ENCODE measurements around the gene GABRB1. TPM values are rescaled to one million over a fixed set of nuclear protein-coding genes. Genes with fewer than 3 reads are reported as not detected.

Gene GABRB1
- total RNA-seq, 3 donors from 2014 or later, result 2.5 TPM; not detected in 2

- no peaks in the 10 kb centered on the region for H3K4me1 ChIP-seq
- H3K27ac ChIP-seq, result no peak overlapping the region
- H3K9me3 ChIP-seq, result no peaks in the 10 kb centered on the region
- H3K27me3 ChIP-seq, result no peaks in the 10 kb centered on the region
- H3K36me3 ChIP-seq, result no peaks in the 10 kb centered on the region
- no peak overlapping the region for H3K4me3 ChIP-seq
- DNase-seq (ENCODE audit: low spot score in 2 of 2), result no peak
- TF ChIP-seq POLR2AphosphoS5 (IDR thresholded peaks at IDR 0.05) (no peak), POLR2A (IDR thresholded peaks at IDR 0.05) (no peak)
- TF ChIP-seq, protein P1, sequence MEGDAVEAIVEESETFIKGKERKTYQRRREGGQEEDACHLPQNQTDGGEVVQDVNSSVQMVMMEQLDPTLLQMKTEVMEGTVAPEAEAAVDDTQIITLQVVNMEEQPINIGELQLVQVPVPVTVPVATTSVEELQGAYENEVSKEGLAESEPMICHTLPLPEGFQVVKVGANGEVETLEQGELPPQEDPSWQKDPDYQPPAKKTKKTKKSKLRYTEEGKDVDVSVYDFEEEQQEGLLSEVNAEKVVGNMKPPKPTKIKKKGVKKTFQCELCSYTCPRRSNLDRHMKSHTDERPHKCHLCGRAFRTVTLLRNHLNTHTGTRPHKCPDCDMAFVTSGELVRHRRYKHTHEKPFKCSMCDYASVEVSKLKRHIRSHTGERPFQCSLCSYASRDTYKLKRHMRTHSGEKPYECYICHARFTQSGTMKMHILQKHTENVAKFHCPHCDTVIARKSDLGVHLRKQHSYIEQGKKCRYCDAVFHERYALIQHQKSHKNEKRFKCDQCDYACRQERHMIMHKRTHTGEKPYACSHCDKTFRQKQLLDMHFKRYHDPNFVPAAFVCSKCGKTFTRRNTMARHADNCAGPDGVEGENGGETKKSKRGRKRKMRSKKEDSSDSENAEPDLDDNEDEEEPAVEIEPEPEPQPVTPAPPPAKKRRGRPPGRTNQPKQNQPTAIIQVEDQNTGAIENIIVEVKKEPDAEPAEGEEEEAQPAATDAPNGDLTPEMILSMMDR (IDR thresholded peaks at IDR 0.05), result no peak
- intact Hi-C loops (cut with DNase I; ENCODE audit: low total_unique reads), result no loop called here
Observed at GRCh38 chr4:47337893-47338292, 306.5 kb downstream of the GABRB1 start.

DNA sequence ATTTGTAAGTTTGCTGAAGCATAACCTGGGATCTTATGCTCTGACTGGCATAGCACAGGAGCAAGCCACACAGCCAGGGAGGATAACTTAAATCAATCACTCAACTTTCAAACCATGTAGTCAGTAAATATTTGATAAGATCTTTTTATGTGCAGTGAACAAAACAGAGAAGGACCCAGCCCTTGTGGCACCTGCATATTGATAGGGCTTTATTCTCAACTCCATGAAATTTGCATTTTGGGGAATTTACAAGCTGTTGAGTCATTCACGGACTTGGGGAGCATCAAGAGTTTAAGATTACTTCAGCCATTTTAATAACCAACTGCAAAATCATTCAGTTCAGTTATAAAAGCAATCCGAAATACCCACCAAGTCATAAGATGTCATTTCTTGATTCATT, 309.5 kb downstream of the GABRB1 start:
- H3K9me3 ChIP-seq, result no peaks in the 10 kb centered on the region
- TF ChIP-seq POLR2AphosphoS5 (IDR thresholded peaks at IDR 0.05), result no peak
- TF ChIP-seq POLR2A (IDR thresholded peaks at IDR 0.05), result no peak
- TF ChIP-seq, protein P1 (IDR thresholded peaks at IDR 0.05), result no peak
- H3K27ac ChIP-seq, result no peak overlapping the region
- H3K36me3 ChIP-seq, result no peaks in the 10 kb centered on the region
- no peak overlapping the region for H3K4me3 ChIP-seq
- no peak for DNase-seq (ENCODE audit: low spot score in 2 of 2)
- H3K27me3 ChIP-seq, result no peaks in the 10 kb centered on the region
- intact Hi-C loops (cut with DNase I; ENCODE audit: low total_unique reads), result loop anchor here (10.0 kb wide), 1 partner anchor 714 kb away; no protein-coding TSS in a partner anchor
- H3K4me1 ChIP-seq, result no peaks in the 10 kb centered on the region

DNA sequence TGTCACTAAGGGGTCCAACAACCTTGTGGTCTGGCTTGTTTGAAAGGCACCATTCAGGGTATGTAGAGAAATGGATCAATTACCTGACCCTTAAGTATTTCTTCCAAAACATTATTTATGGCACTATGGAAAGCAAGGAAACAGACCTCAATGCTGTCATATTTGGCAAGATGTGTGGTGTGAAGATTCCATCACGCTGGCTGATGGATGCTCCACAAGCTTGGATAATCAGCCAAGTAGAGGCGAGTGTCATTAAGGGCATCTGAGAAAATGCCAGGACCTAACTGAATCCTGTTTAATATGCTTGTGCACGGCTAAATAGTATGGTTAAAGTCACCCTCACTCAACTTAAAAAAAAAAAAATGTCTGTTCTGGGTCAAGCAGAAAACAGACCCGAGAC, 311.4 kb downstream of the GABRB1 start:
- intact Hi-C loops (cut with DNase I; ENCODE audit: low total_unique reads), result loop anchor here (10.0 kb wide), 1 partner anchor 712 kb away; no protein-coding TSS in a partner anchor
- TF ChIP-seq POLR2A (IDR thresholded peaks at IDR 0.05) (no peak), POLR2AphosphoS5 (IDR thresholded peaks at IDR 0.05) (no peak)
- TF ChIP-seq, protein P1 (IDR thresholded peaks at IDR 0.05), result no peak

GRCh38 chr4:47349326-47349725, 318.0 kb downstream of the GABRB1 start:
- H3K27ac ChIP-seq, result no peak overlapping the region
- H3K9me3 ChIP-seq, result no peaks in the 10 kb centered on the region
- intact Hi-C loops (cut with DNase I; ENCODE audit: low total_unique reads), result loop anchor here (10.0 kb wide), 1 partner anchor 705 kb away; no protein-coding TSS in a partner anchor
- H3K4me1 ChIP-seq, result no peaks in the 10 kb centered on the region
- H3K27me3 ChIP-seq, result no peaks in the 10 kb centered on the region
- TF ChIP-seq, protein P1 (IDR thresholded peaks at IDR 0.05), result no peak
- TF ChIP-seq POLR2AphosphoS5 (IDR thresholded peaks at IDR 0.05) (no peak), POLR2A (IDR thresholded peaks at IDR 0.05) (no peak)
- no peak for DNase-seq (ENCODE audit: low spot score in 2 of 2)
- no peak overlapping the region for H3K4me3 ChIP-seq
- no peaks in the 10 kb centered on the region for H3K36me3 ChIP-seq

More for the DNA sequence above, 311.4 kb downstream of the GABRB1 start:
- no peak overlapping the region for H3K27ac ChIP-seq
- DNase-seq (ENCODE audit: low spot score in 2 of 2), result no peak
- no peaks in the 10 kb centered on the region for H3K27me3 ChIP-seq
- H3K36me3 ChIP-seq, result no peaks in the 10 kb centered on the region
- no peaks in the 10 kb centered on the region for H3K9me3 ChIP-seq
- no peak overlapping the region for H3K4me3 ChIP-seq
- H3K4me1 ChIP-seq, result no peaks in the 10 kb centered on the region

- Histone ChIP-seq H3K36me3 (no peaks in the 10 kb centered on the region), H3K4me3 (no peak overlapping the region), H3K27me3 (no peaks in the 10 kb centered on the region), H3K4me1 (no peaks in the 10 kb centered on the region), H3K27ac (no peak overlapping the region), H3K9me3 (no peaks in the 10 kb centered on the region)
- TF ChIP-seq POLR2AphosphoS5 (IDR thresholded peaks at IDR 0.05), result no peak
- no peak for TF ChIP-seq POLR2A (IDR thresholded peaks at IDR 0.05)
- TF ChIP-seq, protein P1 (IDR thresholded peaks at IDR 0.05), result no peak
- no peak for DNase-seq (ENCODE audit: low spot score in 2 of 2)
- intact Hi-C loops (cut with DNase I; ENCODE audit: low total_unique reads), result no loop called here
Observed at GRCh38 chr4:47355568-47355967, 324.2 kb downstream of the GABRB1 start.
